Ascending aorta (tissue), 2 donors: ENCODE measurements around the gene WDR37. TPM values are rescaled to one million over a fixed set of nuclear protein-coding genes. Genes with fewer than 3 reads are reported as not detected.

Experiments
- DNase-seq, 2 donors: peaks; one replicate each; pipeline ENCODE4 v3.0.0-alpha.2; 2019; ENCODE audit warnings: low spot score in 2 of 2
- H3K27ac ChIP-seq, 2 donors: fragments of 200-600 bp; sonication (generic); one replicate each; pipeline ENCODE4 v1.5.1; 2016 to 2017; ENCODE audit warnings: mild to moderate bottlenecking in 1 of 2
- H3K27me3 ChIP-seq: fragments of 200-600 bp; sonication (generic); one replicate; pipeline ENCODE4 v1.5.1; 2017
- H3K36me3 ChIP-seq, 2 donors: fragments of 200-600 bp; sonication (generic); one replicate each; pipeline ENCODE4 v1.5.1; 2016
- H3K4me1 ChIP-seq, 2 donors: fragments of 200-600 bp; sonication (generic); one replicate each; pipeline ENCODE4 v1.5.1; 2016 to 2017; ENCODE audit warnings: mild to moderate bottlenecking in 1 of 2
- H3K4me3 ChIP-seq, 2 donors: fragments of 200-600 bp; sonication (generic); one replicate each; pipeline ENCODE4 v1.5.1; 2016 to 2017; ENCODE audit warnings: mild to moderate bottlenecking in 1 of 2
- H3K9me3 ChIP-seq, 2 donors: fragments of 200-600 bp; sonication (generic); one replicate each; pipeline ENCODE4 v1.5.1; 2016
- CTCF ChIP-seq, 3 experiments: fragments of 200-600 bp in 2 of 3; fragments of 450-650 bp in 1 of 3; sonication (generic) in 2 of 3; IDR thresholded peaks; one replicate each; pipeline ENCODE4 v1.5.1; 2016 to 2019; ENCODE audit warnings: antibody characterized with exemption in 3 of 3, mild to moderate bottlenecking in 1 of 3, moderate library complexity in 1 of 3
- intact Hi-C: fragments of 100-400 bp; cut with DNase I; formaldehyde crosslinking; loops from one replicate; pipeline ENCODE4 v1.15.1; 2023
- total RNA-seq: library from RNA; depleted of rRNA; stranded (reverse); fragments of >200 nt; gene quantifications from one replicate; pipeline ENCODE4 v1.1.0, GENCODE V29; 2016

Gene WDR37
- total RNA-seq, 1 donor from 2014 or later, result 4.4 TPM

GRCh38 chr10:1128115-1128514 lies 71.9 kb downstream of the WDR37 start:
- no peak for TF ChIP-seq CTCF (IDR thresholded peaks at IDR 0.05)
- Histone ChIP-seq H3K27ac (no peak overlapping the region), H3K27me3 (no peaks in the 10 kb centered on the region), H3K9me3 (no peaks in the 10 kb centered on the region), H3K4me1 (no peaks in the 10 kb centered on the region), H3K4me3 (no peak overlapping the region), H3K36me3 (peaks cover 67 to 74% of the 10 kb centered on the region in 2 donors)
- DNase-seq, result no peak
- intact Hi-C loops, result no loop called here

DNA sequence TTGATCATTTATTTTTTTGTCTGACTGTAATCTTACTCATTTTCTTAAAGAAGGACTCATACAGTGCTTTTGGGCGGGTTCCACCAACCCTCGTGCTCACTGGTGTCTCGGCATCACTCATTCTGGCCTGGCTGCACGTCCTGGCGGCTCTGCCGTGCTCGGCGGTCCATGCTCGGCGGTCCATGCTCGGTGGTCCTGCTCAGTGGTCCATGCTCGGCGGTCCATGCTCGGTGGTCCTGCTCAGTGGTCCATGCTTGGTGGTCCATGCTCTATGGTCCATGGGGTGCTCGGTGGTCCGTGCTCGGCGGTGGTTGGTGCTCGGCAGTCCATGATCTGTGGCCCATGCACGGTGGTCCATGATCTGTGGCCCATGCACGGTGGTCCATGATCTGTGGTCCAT lies 72.5 kb downstream of the WDR37 start:
- peaks cover 67 to 73% of the 10 kb centered on the region in 2 donors for H3K36me3 ChIP-seq
- no peaks in the 10 kb centered on the region for H3K27me3 ChIP-seq
- H3K9me3 ChIP-seq, result no peaks in the 10 kb centered on the region
- intact Hi-C loops, result no loop called here
- DNase-seq, result no peak
- no peak for TF ChIP-seq CTCF (IDR thresholded peaks at IDR 0.05)
- H3K27ac ChIP-seq, result no peak overlapping the region
- no peaks in the 10 kb centered on the region for H3K4me1 ChIP-seq
- no peak overlapping the region for H3K4me3 ChIP-seq

DNA sequence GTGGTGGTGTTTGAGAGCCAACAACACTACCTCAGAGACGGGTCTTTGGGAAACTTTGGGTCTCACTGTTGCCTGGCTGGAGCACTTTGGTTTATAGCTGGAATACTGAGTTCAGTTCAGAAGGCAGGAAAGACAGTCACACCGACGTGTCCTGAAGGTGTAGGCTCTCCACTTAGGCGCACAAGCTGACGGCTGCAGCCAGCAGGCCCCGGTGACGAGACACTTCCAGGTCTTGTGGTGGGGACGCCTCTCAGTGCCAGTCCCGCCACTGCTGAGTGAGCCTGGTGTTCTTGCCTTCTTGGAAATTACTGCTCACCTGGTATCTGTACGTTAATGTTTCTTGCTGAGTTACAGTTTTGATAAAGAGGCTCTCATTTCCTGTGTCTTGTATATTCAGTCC lies 74.0 kb downstream of the WDR37 start:
- intact Hi-C loops, result no loop called here
- Histone ChIP-seq H3K27me3 (no peaks in the 10 kb centered on the region), H3K4me3 (no peak overlapping the region), H3K4me1 (no peaks in the 10 kb centered on the region), H3K27ac (no peak overlapping the region), H3K36me3 (peaks cover 53 to 57% of the 10 kb centered on the region in 2 donors), H3K9me3 (no peaks in the 10 kb centered on the region)
- no peak for DNase-seq
- TF ChIP-seq CTCF (IDR thresholded peaks at IDR 0.05), result no peak

GRCh38 chr10:1130995-1131790 lies 75.0 kb downstream of the WDR37 start:
- TF ChIP-seq CTCF (IDR thresholded peaks at IDR 0.05), result no peak
- intact Hi-C loops, result no loop called here
- peaks cover 45 to 49% of the 10 kb centered on the region in 2 donors for H3K36me3 ChIP-seq

GRCh38 chr10:1132584-1132983 lies 76.4 kb downstream of the WDR37 start:
- H3K9me3 ChIP-seq, result no peaks in the 10 kb centered on the region
- TF ChIP-seq CTCF (IDR thresholded peaks at IDR 0.05), result no peak
- intact Hi-C loops, result no loop called here
- peaks cover 37 to 38% of the 10 kb centered on the region in 2 donors for H3K36me3 ChIP-seq
- no peaks in the 10 kb centered on the region for H3K27me3 ChIP-seq
- no peak overlapping the region for H3K27ac ChIP-seq
- no peak overlapping the region for H3K4me3 ChIP-seq
- no peaks in the 10 kb centered on the region for H3K4me1 ChIP-seq
- no peak for DNase-seq

More at GRCh38 chr10:1130995-1131790, 75.0 kb downstream of the WDR37 start:
- no peak overlapping the region for H3K27ac ChIP-seq
- H3K27me3 ChIP-seq, result no peaks in the 10 kb centered on the region
- DNase-seq, result no peak
- no peaks in the 10 kb centered on the region for H3K4me1 ChIP-seq
- H3K4me3 ChIP-seq, result no peak overlapping the region
- no peaks in the 10 kb centered on the region for H3K9me3 ChIP-seq
